ENCODE results near the gene TRABD2B. TPM values are rescaled to one million over a fixed set of nuclear protein-coding genes. Genes with fewer than 3 reads are reported as not detected.

The TRABD2B gene
- total and polyA plus RNA-seq, 2 of the 13 experiments (the other 11 are each of a cell fraction or from before 2014, with no cell fraction given): 0.04 TPM; not detected in 1

- TF ChIP-seq ZBTB39 (CRISPR knock-in tag; IDR thresholded peaks at IDR 0.05) (no peak), ZNF263 (CRISPR knock-in tag; IDR thresholded peaks at IDR 0.05) (peak; percentile 67), POLR2A (IDR thresholded peaks at IDR 0.05; ENCODE audit: insufficient read depth in 1 of 2, low read depth in 2 of 2, low read length in 2 of 2) (peak; percentile 75 to 88), ZNF619 (CRISPR knock-in tag; IDR thresholded peaks at IDR 0.05) (0 out of 2 replicates have a peak, but pooled peaks have one; percentile 20), ZSCAN21 (CRISPR knock-in tag; IDR thresholded peaks at IDR 0.05; ENCODE audit: borderline replicate concordance) (peak; percentile 24; the same call in 1 of the 2 replicates), ZNF75D (CRISPR knock-in tag; IDR thresholded peaks at IDR 0.05; ENCODE audit: borderline replicate concordance) (no peak), GRHL1 (CRISPR knock-in tag; conservative IDR thresholded peaks at IDR 0.05) (no peak), HHEX (CRISPR knock-in tag; IDR thresholded peaks at IDR 0.05) (peak; percentile 59; the same call in 1 of the 2 replicates), ZNF414 (CRISPR knock-in tag; IDR thresholded peaks at IDR 0.05) (no peak), MTERF4 (CRISPR knock-in tag; IDR thresholded peaks at IDR 0.05) (no peak), ZNF569 (CRISPR knock-in tag; IDR thresholded peaks at IDR 0.05; ENCODE audit: borderline replicate concordance) (no peak), ZNF501 (CRISPR knock-in tag; IDR thresholded peaks at IDR 0.05) (peak; percentile 58; the same call in 1 of the 2 replicates), NR2F2 (IDR thresholded peaks at IDR 0.05; ENCODE audit: borderline replicate concordance, low read depth) (peak; percentile 95), AGO1 (IDR thresholded peaks at IDR 0.05; ENCODE audit: low read depth, low read length, poor library complexity, severe bottlenecking) (no peak), ZNF724P (CRISPR knock-in tag; IDR thresholded peaks at IDR 0.05; ENCODE audit: borderline replicate concordance) (no peak), SALL2 (CRISPR knock-in tag; IDR thresholded peaks at IDR 0.05) (no peak), GLMP (CRISPR knock-in tag; IDR thresholded peaks at IDR 0.05; ENCODE audit: borderline replicate concordance) (no peak), NKX3-1 (CRISPR knock-in tag; IDR thresholded peaks at IDR 0.05) (no peak)
These were observed 83.9 kb downstream of the TRABD2B start (continued) for GRCh38 chr1:47913225-47913823.
